HCT116 (cell line): ENCODE results near the gene MLLT3.

Experiments used
- CEBPB ChIP-seq: IDR thresholded peaks from 2 replicates; pipeline ENCODE4 v1.6.1; 2012; ENCODE audit warnings: low read depth
- TF ChIP-seq, protein P1 (sequence below), 3 experiments: fragments of 200-600 bp in 1 of 3; sonication (generic) in 1 of 3; IDR thresholded peaks in 2 of 3; conservative IDR thresholded peaks in 1 of 3; 2 replicates each; pipeline ENCODE4 v1.5.1; 2012 to 2017; ENCODE audit warnings: low read depth in 2 of 3, low read length in 2 of 3, antibody characterized with exemption in 1 of 3, borderline replicate concordance in 1 of 3, control low read depth in 1 of 3, mild to moderate bottlenecking in 1 of 3, mixed read lengths in 1 of 3, mixed run types in 1 of 3, moderate library complexity in 1 of 3; ENCODE audit not compliant: insufficient read depth in 1 of 3

GRCh38 chr9:20568400-20568799, 53.9 kb downstream of the MLLT3 start:
- TF ChIP-seq CEBPB: no peak
- TF ChIP-seq, protein P1, sequence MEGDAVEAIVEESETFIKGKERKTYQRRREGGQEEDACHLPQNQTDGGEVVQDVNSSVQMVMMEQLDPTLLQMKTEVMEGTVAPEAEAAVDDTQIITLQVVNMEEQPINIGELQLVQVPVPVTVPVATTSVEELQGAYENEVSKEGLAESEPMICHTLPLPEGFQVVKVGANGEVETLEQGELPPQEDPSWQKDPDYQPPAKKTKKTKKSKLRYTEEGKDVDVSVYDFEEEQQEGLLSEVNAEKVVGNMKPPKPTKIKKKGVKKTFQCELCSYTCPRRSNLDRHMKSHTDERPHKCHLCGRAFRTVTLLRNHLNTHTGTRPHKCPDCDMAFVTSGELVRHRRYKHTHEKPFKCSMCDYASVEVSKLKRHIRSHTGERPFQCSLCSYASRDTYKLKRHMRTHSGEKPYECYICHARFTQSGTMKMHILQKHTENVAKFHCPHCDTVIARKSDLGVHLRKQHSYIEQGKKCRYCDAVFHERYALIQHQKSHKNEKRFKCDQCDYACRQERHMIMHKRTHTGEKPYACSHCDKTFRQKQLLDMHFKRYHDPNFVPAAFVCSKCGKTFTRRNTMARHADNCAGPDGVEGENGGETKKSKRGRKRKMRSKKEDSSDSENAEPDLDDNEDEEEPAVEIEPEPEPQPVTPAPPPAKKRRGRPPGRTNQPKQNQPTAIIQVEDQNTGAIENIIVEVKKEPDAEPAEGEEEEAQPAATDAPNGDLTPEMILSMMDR (IDR thresholded peaks at IDR 0.05 in 2 of 3, conservative IDR thresholded peaks at IDR 0.05 in 1 of 3; ENCODE audit: borderline replicate concordance in 1 of 3, insufficient read depth in 1 of 3, low read depth in 2 of 3, low read length in 2 of 3): no peak
